Choroid plexus epithelial cell (primary cell): ENCODE results near the gene HIPK2.

Source experiments
- DNase-seq: peaks from one replicate; pipeline ENCODE4 v3.0.0-alpha.2; 2010; ENCODE audit warnings: low read depth
- H3K4me3 ChIP-seq: 2 replicates; pipeline ENCODE4 v1.5.1; 2011; ENCODE audit warnings: low read depth, mild to moderate bottlenecking, control low read depth, low read length, moderate library complexity
- CTCF ChIP-seq: conservative IDR thresholded peaks from 2 replicates; pipeline ENCODE4 v1.5.1; 2011; ENCODE audit warnings: low read depth, mild to moderate bottlenecking, control low read depth, inconsistent platforms, low read length, moderate library complexity

Gene HIPK2

GRCh38 chr7:139693651-139694388 is 84.0 kb downstream of the HIPK2 start:
- H3K4me3 ChIP-seq, result no peak overlapping the region
- no peak for TF ChIP-seq CTCF
- no peak for DNase-seq

- no peak overlapping the region for H3K4me3 ChIP-seq
- DNase-seq, result no peak
- TF ChIP-seq CTCF, result no peak
Measured at GRCh38 chr7:139692723-139693122, 85.1 kb downstream of the HIPK2 start.

GRCh38 chr7:139691253-139691781 is 86.5 kb downstream of the HIPK2 start:
- no peak overlapping the region for H3K4me3 ChIP-seq
- peak; percentile 53 for DNase-seq
- TF ChIP-seq CTCF, result no peak

- H3K4me3 ChIP-seq, result no peak overlapping the region
- no peak for TF ChIP-seq CTCF
- DNase-seq, result peak; percentile 63
Measured at GRCh38 chr7:139687980-139688632, 89.7 kb downstream of the HIPK2 start.

- TF ChIP-seq CTCF, result no peak
- H3K4me3 ChIP-seq, result no peak overlapping the region
- no peak for DNase-seq
Measured at GRCh38 chr7:139687211-139687954, 90.4 kb downstream of the HIPK2 start.

GRCh38 chr7:139683137-139683921 is 94.5 kb downstream of the HIPK2 start:
- no peak overlapping the region for H3K4me3 ChIP-seq
- no peak for TF ChIP-seq CTCF
- DNase-seq, result peak; percentile 94
